ENCODE results near the gene GTPBP3. TPM values are rescaled to one million over a fixed set of nuclear protein-coding genes. Genes with fewer than 3 reads are reported as not detected.

The GTPBP3 gene
- total and polyA plus RNA-seq, 2 of the 13 experiments (the other 11 are each of a cell fraction or from before 2014, with no cell fraction given), result 17.5 to 30.0 TPM

DNA sequence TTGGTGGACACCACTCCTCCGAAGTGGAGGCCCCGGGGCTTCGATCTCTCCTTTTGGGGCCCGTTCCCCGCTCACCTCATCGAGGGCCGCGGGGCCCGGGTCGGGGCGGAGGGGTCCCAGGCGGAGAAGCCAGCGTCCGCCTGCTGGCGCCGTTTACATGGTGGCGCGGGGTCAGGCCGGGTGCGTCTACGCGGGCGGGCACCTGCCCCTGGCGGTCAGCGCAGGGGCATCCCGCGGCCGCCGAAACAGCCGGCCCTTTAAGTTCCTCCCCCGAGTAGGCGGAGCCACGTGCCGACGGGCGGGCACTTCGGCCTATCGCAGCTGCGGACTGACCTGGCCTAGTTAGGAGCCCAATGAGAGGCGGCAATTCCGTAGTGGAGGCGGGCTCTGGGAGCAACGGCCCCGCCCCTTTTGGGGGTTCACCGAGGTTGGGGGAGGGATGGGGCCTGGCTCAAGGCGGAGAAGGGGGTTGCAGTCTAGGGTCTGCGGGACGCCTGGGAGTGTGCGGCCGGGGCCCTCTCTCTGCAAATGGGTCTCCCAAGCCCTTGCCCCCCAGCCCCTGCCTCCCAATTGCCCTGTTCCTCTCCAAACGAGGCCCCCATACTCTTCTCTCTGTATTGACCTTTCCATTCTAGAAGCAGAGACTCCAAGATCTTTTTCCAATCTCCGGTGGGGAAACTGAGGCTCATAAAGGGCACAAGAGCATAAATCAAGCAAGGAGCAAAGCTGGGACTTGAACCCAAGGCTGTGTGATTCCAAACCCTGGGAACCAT, 34.0 kb upstream of the GTPBP3 start, which contains the start of gene ABHD8 (continued):
- TF ChIP-seq ATM (IDR thresholded peaks at IDR 0.05; ENCODE audit: borderline replicate concordance), result no peak
- TF ChIP-seq HNF4G (IDR thresholded peaks at IDR 0.05; ENCODE audit: borderline replicate concordance, low read depth, low read length), result no peak
- no peak; the same call in 1 of the 2 replicates for TF ChIP-seq HNF4G (CRISPR knock-in tag; IDR thresholded peaks at IDR 0.05; ENCODE audit: borderline replicate concordance, low read depth)
- no peak for TF ChIP-seq RBAK (CRISPR knock-in tag; IDR thresholded peaks at IDR 0.05)
- no peak for TF ChIP-seq MYNN (CRISPR knock-in tag; IDR thresholded peaks at IDR 0.05; ENCODE audit: low read depth)
- TF ChIP-seq ZFP41 (CRISPR knock-in tag; IDR thresholded peaks at IDR 0.05; ENCODE audit: borderline replicate concordance), result no peak
- TF ChIP-seq TEAD3 (CRISPR knock-in tag; optimal IDR thresholded peaks at IDR 0.05; ENCODE audit: borderline replicate concordance), result peak; percentile 36
- no peak for TF ChIP-seq ZFP90 (CRISPR knock-in tag; IDR thresholded peaks at IDR 0.05; ENCODE audit: borderline replicate concordance)
- no peak for TF ChIP-seq MAFG (CRISPR knock-in tag; IDR thresholded peaks at IDR 0.05)
- TF ChIP-seq, protein P1, sequence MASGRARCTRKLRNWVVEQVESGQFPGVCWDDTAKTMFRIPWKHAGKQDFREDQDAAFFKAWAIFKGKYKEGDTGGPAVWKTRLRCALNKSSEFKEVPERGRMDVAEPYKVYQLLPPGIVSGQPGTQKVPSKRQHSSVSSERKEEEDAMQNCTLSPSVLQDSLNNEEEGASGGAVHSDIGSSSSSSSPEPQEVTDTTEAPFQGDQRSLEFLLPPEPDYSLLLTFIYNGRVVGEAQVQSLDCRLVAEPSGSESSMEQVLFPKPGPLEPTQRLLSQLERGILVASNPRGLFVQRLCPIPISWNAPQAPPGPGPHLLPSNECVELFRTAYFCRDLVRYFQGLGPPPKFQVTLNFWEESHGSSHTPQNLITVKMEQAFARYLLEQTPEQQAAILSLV (CRISPR knock-in tag; IDR thresholded peaks at IDR 0.05; ENCODE audit: borderline replicate concordance), result peak; percentile 36; the same call in 1 of the 2 replicates
- no peak for TF ChIP-seq TARDBP (CRISPR knock-in tag; IDR thresholded peaks at IDR 0.05)
- TF ChIP-seq TAF1 (CRISPR knock-in tag; IDR thresholded peaks at IDR 0.05), result peak; percentile 61; the same call in 1 of the 2 replicates
- TF ChIP-seq KAT7 (CRISPR knock-in tag; IDR thresholded peaks at IDR 0.05; ENCODE audit: borderline replicate concordance), result no peak
- TF ChIP-seq, protein P2, sequence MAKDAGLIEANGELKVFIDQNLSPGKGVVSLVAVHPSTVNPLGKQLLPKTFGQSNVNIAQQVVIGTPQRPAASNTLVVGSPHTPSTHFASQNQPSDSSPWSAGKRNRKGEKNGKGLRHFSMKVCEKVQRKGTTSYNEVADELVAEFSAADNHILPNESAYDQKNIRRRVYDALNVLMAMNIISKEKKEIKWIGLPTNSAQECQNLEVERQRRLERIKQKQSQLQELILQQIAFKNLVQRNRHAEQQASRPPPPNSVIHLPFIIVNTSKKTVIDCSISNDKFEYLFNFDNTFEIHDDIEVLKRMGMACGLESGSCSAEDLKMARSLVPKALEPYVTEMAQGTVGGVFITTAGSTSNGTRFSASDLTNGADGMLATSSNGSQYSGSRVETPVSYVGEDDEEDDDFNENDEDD (CRISPR knock-in tag; IDR thresholded peaks at IDR 0.05; ENCODE audit: borderline replicate concordance), result peak; percentile 51; the same call in 1 of the 2 replicates
- TF ChIP-seq SUZ12 (IDR thresholded peaks at IDR 0.05; ENCODE audit: low read depth, low read length), result no peak
- no peak for TF ChIP-seq RELA (CRISPR knock-in tag; IDR thresholded peaks at IDR 0.05)
- no peak for TF ChIP-seq TGIF2 (CRISPR knock-in tag; IDR thresholded peaks at IDR 0.05)
- 0 out of 2 replicates have a peak, but pooled peaks have one; percentile 3 for TF ChIP-seq FOSL2 (CRISPR knock-in tag; IDR thresholded peaks at IDR 0.05)
- no peak for TF ChIP-seq MEF2D (CRISPR knock-in tag; IDR thresholded peaks at IDR 0.05)
- TF ChIP-seq ZNF274 (CRISPR knock-in tag; IDR thresholded peaks at IDR 0.05), result no peak
- no peak for TF ChIP-seq SOX6 (IDR thresholded peaks at IDR 0.05)
- TF ChIP-seq SOX6 (CRISPR knock-in tag; IDR thresholded peaks at IDR 0.05), result no peak
- no peak for TF ChIP-seq NFRKB (IDR thresholded peaks at IDR 0.05)
- peak; percentile 32 for TF ChIP-seq HNRNPK (IDR thresholded peaks at IDR 0.05; ENCODE audit: low read depth, low read length, poor library complexity, severe bottlenecking)
- TF ChIP-seq PAX8 (CRISPR knock-in tag; IDR thresholded peaks at IDR 0.05; ENCODE audit: borderline replicate concordance), result no peak
- TF ChIP-seq ZMAT3 (CRISPR knock-in tag; conservative IDR thresholded peaks at IDR 0.05), result 0 out of 2 replicates have a peak, but pooled peaks have one; percentile 56
- TF ChIP-seq, protein P3, sequence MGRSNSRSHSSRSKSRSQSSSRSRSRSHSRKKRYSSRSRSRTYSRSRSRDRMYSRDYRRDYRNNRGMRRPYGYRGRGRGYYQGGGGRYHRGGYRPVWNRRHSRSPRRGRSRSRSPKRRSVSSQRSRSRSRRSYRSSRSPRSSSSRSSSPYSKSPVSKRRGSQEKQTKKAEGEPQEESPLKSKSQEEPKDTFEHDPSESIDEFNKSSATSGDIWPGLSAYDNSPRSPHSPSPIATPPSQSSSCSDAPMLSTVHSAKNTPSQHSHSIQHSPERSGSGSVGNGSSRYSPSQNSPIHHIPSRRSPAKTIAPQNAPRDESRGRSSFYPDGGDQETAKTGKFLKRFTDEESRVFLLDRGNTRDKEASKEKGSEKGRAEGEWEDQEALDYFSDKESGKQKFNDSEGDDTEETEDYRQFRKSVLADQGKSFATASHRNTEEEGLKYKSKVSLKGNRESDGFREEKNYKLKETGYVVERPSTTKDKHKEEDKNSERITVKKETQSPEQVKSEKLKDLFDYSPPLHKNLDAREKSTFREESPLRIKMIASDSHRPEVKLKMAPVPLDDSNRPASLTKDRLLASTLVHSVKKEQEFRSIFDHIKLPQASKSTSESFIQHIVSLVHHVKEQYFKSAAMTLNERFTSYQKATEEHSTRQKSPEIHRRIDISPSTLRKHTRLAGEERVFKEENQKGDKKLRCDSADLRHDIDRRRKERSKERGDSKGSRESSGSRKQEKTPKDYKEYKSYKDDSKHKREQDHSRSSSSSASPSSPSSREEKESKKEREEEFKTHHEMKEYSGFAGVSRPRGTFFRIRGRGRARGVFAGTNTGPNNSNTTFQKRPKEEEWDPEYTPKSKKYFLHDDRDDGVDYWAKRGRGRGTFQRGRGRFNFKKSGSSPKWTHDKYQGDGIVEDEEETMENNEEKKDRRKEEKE (IDR thresholded peaks at IDR 0.05), result no peak
- TF ChIP-seq NFKB2 (CRISPR knock-in tag; IDR thresholded peaks at IDR 0.05; ENCODE audit: borderline replicate concordance), result no peak
